Thyroid gland (tissue), 4 donors: ENCODE data around the gene ADAMTS1.

ENCODE experiments used
- CTCF ChIP-seq, 6 experiments: fragments of 200-600 bp in 3 of 6; fragments of 450-650 bp in 3 of 6; sonication (generic) in 3 of 6; IDR thresholded peaks; one replicate each; pipeline ENCODE4 v1.5.1; 2016 to 2019; ENCODE audit warnings: antibody characterized with exemption in 6 of 6, mild to moderate bottlenecking in 2 of 6, inconsistent platforms in 1 of 6, moderate library complexity in 1 of 6
- POLR2A ChIP-seq, 2 donors: fragments of 450-650 bp; IDR thresholded peaks; one replicate each; pipeline ENCODE4 v1.6.1; 2017; ENCODE audit warnings: antibody characterized with exemption in 2 of 2, mild to moderate bottlenecking in 2 of 2, moderate library complexity in 1 of 2

- TF ChIP-seq POLR2A (IDR thresholded peaks at IDR 0.05) (no peak), CTCF (IDR thresholded peaks at IDR 0.05) (no peak)
These were observed 40.2 kb downstream of the ADAMTS1 start for GRCh38 chr21:26804895-26805609.
